ENCODE results near the gene MLLT6. TPM values are rescaled to one million over a fixed set of nuclear protein-coding genes. Genes with fewer than 3 reads are reported as not detected.

Gene MLLT6
- total and polyA plus RNA-seq, 10 of the 15 experiments (the other 5 are each of a cell fraction or from before 2014, with no cell fraction given) = 4.8 to 105 (median 36.3) TPM

GRCh38 chr17:38746849-38747462 lies 41.9 kb downstream of the MLLT6 start:
- POLR2A ChIA-PET = interaction anchor here (1.0 to 1.3 kb wide), 3 partner anchors 40 to 116 kb away, joined by 4 to 5 read pairs (median 5); no protein-coding TSS in a partner anchor
- Histone ChIP-seq H3K27me3 (replicated peaks in 1 of 2; ENCODE audit: control insufficient read depth in 2 of 2, insufficient read depth in 2 of 2, low read length in 1 of 2) (no peaks in the 10 kb centered on the region; a peak in 1 of 4 replicates), H4K20me1 (ENCODE audit: control insufficient read depth, insufficient read depth) (no peaks in the 10 kb centered on the region), H3K9ac (ENCODE audit: control insufficient read depth, insufficient read depth, low read length) (peak overlapping the region; percentile 42), H3K36me3 (ENCODE audit: control insufficient read depth in 2 of 2, insufficient read depth in 2 of 2, low read length in 1 of 2) (no peaks in the 10 kb centered on the region), H3K4me2 (ENCODE audit: control insufficient read depth, insufficient read depth) (peak overlapping the region; percentile 81), H2AFZ (ENCODE audit: control insufficient read depth, low read depth, low read length) (no peak overlapping the region; the same call in 1 of the 2 replicates), H3K9me3 (replicated peaks; ENCODE audit: control insufficient read depth, insufficient read depth, low read length) (no peaks in the 10 kb centered on the region), H3K27ac (ENCODE audit: control insufficient read depth, insufficient read depth) (peak overlapping the region; percentile 76), H3K4me1 (ENCODE audit: control insufficient read depth, insufficient read depth, low read length) (peaks cover 35% of the 10 kb centered on the region), H3K79me2 (ENCODE audit: control insufficient read depth, insufficient read depth, low read length) (peaks cover 41% of the 10 kb centered on the region), H3K4me3 (peak overlapping the region; percentile 95)
- CTCF ChIA-PET = interaction anchor here (1.1 to 4.1 kb wide), 6 partner anchors 11 to 453 kb away, joined by 3 to 47 read pairs (median 8); partner anchors contain the start of genes CISD3 and RPL19
- no peak for FAIRE-seq
- WGBS (ENCODE audit: insufficient coverage, insufficient replicate concordance, low lambda C conversion rate, missing lambda C conversion rate) = 3% methylated on average over 13 of the region's 21 CpGs
- RAD21 ChIA-PET (ENCODE audit: unreplicated experiment) = interaction anchor here (1.0 to 1.8 kb wide), 6 partner anchors 12 to 406 kb away, joined by 3 to 8 read pairs (median 3); partner anchors contain the start of gene CISD3
- BruUV-seq (replicated peaks) = no TSS peak
- intact Hi-C loops (cut with micrococcal nuclease; ENCODE audit: unreplicated experiment) (no loop called here), in situ Hi-C loops (cut with MboI) (no loop called here)
- ATAC-seq = peak; percentile 22
- DNase-seq (ENCODE audit: low read depth, low spot score) = no peak
- SMC1A ChIA-PET (ENCODE audit: uncharacterized antibody, unreplicated experiment) = interaction anchor here (0.9 to 1.8 kb wide), 7 partner anchors 11 to 406 kb away, joined by 3 to 9 read pairs (median 4); partner anchors contain the start of gene MLLT6
- TF ChIP-seq SMARCA5 (IDR thresholded peaks at IDR 0.05) (peak; percentile 29; the same call in 1 of the 2 replicates), TCF3 (IDR thresholded peaks at IDR 0.05; ENCODE audit: borderline replicate concordance, insufficient read depth, low read depth, low read length) (no peak), CBFB (IDR thresholded peaks at IDR 0.05; ENCODE audit: low read depth) (no peak), EED (IDR thresholded peaks at IDR 0.05; ENCODE audit: low read depth) (peak; percentile 44; the same call in 1 of the 2 replicates), PML (IDR thresholded peaks at IDR 0.05; ENCODE audit: low read length) (no peak), SPI1 (IDR thresholded peaks at IDR 0.05; ENCODE audit: borderline replicate concordance, insufficient read depth, low read depth, low read length) (peak; percentile 92), STAT1 (conservative IDR thresholded peaks at IDR 0.05) (no peak), IKZF1 (conservative IDR thresholded peaks at IDR 0.05) (peak; percentile 83), DPF2 (IDR thresholded peaks at IDR 0.05) (peak; percentile 83; the same call in 1 of the 2 replicates), ESRRA (IDR thresholded peaks at IDR 0.05; ENCODE audit: low read length) (no peak), YY1 (IDR thresholded peaks at IDR 0.05; ENCODE audit: low read depth, low read length) (no peak), MEF2B (IDR thresholded peaks at IDR 0.05; ENCODE audit: partially characterized antibody, poor library complexity, severe bottlenecking) (peak; percentile 91), NBN (IDR thresholded peaks at IDR 0.05) (0 out of 2 replicates have a peak, but pooled peaks have one; percentile 43)
- TF ChIP-seq, protein P1, sequence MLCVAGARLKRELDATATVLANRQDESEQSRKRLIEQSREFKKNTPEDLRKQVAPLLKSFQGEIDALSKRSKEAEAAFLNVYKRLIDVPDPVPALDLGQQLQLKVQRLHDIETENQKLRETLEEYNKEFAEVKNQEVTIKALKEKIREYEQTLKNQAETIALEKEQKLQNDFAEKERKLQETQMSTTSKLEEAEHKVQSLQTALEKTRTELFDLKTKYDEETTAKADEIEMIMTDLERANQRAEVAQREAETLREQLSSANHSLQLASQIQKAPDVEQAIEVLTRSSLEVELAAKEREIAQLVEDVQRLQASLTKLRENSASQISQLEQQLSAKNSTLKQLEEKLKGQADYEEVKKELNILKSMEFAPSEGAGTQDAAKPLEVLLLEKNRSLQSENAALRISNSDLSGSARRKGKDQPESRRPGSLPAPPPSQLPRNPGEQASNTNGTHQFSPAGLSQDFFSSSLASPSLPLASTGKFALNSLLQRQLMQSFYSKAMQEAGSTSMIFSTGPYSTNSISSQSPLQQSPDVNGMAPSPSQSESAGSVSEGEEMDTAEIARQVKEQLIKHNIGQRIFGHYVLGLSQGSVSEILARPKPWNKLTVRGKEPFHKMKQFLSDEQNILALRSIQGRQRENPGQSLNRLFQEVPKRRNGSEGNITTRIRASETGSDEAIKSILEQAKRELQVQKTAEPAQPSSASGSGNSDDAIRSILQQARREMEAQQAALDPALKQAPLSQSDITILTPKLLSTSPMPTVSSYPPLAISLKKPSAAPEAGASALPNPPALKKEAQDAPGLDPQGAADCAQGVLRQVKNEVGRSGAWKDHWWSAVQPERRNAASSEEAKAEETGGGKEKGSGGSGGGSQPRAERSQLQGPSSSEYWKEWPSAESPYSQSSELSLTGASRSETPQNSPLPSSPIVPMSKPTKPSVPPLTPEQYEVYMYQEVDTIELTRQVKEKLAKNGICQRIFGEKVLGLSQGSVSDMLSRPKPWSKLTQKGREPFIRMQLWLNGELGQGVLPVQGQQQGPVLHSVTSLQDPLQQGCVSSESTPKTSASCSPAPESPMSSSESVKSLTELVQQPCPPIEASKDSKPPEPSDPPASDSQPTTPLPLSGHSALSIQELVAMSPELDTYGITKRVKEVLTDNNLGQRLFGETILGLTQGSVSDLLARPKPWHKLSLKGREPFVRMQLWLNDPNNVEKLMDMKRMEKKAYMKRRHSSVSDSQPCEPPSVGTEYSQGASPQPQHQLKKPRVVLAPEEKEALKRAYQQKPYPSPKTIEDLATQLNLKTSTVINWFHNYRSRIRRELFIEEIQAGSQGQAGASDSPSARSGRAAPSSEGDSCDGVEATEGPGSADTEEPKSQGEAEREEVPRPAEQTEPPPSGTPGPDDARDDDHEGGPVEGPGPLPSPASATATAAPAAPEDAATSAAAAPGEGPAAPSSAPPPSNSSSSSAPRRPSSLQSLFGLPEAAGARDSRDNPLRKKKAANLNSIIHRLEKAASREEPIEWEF (IDR thresholded peaks at IDR 0.05; ENCODE audit: insufficient replicate concordance, low read depth, low read length) = no peak
- TF ChIP-seq, protein P2, sequence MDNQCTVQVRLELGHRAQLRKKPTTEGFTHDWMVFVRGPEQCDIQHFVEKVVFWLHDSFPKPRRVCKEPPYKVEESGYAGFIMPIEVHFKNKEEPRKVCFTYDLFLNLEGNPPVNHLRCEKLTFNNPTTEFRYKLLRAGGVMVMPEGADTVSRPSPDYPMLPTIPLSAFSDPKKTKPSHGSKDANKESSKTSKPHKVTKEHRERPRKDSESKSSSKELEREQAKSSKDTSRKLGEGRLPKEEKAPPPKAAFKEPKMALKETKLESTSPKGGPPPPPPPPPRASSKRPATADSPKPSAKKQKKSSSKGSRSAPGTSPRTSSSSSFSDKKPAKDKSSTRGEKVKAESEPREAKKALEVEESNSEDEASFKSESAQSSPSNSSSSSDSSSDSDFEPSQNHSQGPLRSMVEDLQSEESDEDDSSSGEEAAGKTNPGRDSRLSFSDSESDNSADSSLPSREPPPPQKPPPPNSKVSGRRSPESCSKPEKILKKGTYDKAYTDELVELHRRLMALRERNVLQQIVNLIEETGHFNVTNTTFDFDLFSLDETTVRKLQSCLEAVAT (IDR thresholded peaks at IDR 0.05) = no peak
